NB4 (cell line): ENCODE data around the gene ALMS1.

Experiments used
- CTCF ChIP-seq: IDR thresholded peaks from one replicate; pipeline ENCODE4 v1.5.1; 2012; ENCODE audit warnings: low read depth, low read length
- POLR2A ChIP-seq: IDR thresholded peaks from 2 replicates; pipeline ENCODE4 v1.6.1; 2011; ENCODE audit warnings: mild to moderate bottlenecking; ENCODE audit not compliant: insufficient read length; ENCODE audit errors: extremely low read depth

GRCh38 chr2:73575261-73575660 is 189.6 kb downstream of the ALMS1 start:
- TF ChIP-seq CTCF (no peak), POLR2A (no peak)
